ENCODE measurements around the gene GRP.

Gene GRP

DNA sequence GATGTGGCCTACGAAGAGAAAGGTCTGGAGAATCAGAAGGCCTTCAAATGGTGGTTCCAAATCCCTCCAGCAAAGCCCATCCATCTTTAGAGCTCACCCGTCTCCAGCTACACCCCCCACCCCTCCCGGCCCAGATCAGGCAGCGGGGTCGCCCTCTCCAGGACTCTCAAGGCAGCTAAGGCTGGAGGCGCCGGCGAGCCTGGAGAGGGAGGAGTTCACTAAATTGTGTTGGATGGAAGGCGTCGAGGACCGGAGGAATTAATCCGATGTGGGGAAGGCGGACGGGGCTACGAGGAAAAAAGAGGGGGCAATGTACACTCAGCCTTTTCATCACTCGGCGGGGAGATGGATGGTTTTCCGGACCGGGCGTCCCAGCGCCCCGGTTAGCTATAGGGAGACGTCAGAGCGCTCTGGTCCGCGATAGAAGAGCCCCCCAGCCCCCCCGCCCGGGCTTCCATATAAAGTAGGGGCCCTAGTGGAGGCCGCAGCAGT lies at the start of gene GRP:
GRP (plus strand) TSS at position 487 of the 492 bp plus-strand sequence. CDS start 108 bp downstream, outside the sequence.
- Histone ChIP-seq H3K9me3 (ENCODE audit: control insufficient read depth, insufficient read depth, low read length) (no peaks in the 10 kb centered on the region), H3K27me3 (ENCODE audit: control insufficient read depth, insufficient read depth, low read length) (peaks cover 93% of the 10 kb centered on the region), H3K4me1 (ENCODE audit: control insufficient read depth, insufficient read depth, low read length) (peaks cover 10% of the 10 kb centered on the region; the same call in 1 of the 2 replicates), H3K27ac (ENCODE audit: low read depth, low read length) (no peak within 1 kb of the TSS), H3K9ac (ENCODE audit: low read depth, low read length) (no peak within 1 kb of the TSS), H3K4me3 (ENCODE audit: low read depth, low read length) (peak within 1 kb of the TSS; percentile 67), H3K36me3 (ENCODE audit: control insufficient read depth, insufficient read depth, low read length) (no peaks in the 10 kb centered on the region)

DNA sequence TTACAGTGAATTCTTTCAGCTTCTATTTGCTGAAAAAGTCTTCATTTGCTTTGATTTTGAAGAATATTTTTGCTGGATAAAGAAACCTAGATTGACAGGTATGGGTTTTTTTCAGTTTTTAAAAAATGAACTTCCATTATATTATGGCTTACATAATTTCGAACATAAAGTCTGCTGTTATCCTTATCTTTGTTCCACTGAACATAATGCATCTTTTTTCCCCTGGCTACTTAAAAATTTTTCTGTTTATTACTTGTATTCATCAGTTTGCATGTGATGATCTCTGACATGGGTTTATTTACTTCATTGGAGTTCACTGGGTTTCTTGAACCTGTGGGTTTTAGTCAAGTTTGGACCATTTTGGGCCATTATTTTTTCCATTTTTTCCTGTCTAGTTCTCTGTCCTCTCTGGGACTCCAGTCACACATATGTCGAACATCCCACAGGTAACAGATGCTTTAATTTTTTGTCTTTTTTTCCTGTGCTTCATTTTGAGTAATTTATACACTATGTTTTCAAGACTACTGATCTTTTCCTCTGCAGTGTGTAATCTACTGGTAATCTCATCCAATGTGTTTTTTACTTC lies 47.2 kb upstream of the GRP start:
- Histone ChIP-seq H3K4me1 (ENCODE audit: control insufficient read depth, insufficient read depth, low read length) (no peaks in the 10 kb centered on the region), H3K4me3 (ENCODE audit: low read depth, low read length) (no peak overlapping the region), H3K9ac (ENCODE audit: low read depth, low read length) (no peak overlapping the region), H3K27ac (ENCODE audit: low read depth, low read length) (no peak overlapping the region), H3K27me3 (ENCODE audit: control insufficient read depth, insufficient read depth, low read length) (no peaks in the 10 kb centered on the region), H3K36me3 (ENCODE audit: control insufficient read depth, insufficient read depth, low read length) (no peaks in the 10 kb centered on the region), H3K9me3 (ENCODE audit: control insufficient read depth, insufficient read depth, low read length) (peaks cover 12% of the 10 kb centered on the region)

- H3K9ac ChIP-seq (ENCODE audit: low read depth, low read length): no peak overlapping the region
- H3K9me3 ChIP-seq (ENCODE audit: control insufficient read depth, insufficient read depth, low read length): peaks cover 5% of the 10 kb centered on the region
- H3K36me3 ChIP-seq (ENCODE audit: control insufficient read depth, insufficient read depth, low read length): no peaks in the 10 kb centered on the region
- no peaks in the 10 kb centered on the region for H3K27me3 ChIP-seq (ENCODE audit: control insufficient read depth, insufficient read depth, low read length)
- no peak overlapping the region for H3K4me3 ChIP-seq (ENCODE audit: low read depth, low read length)
- no peak overlapping the region for H3K27ac ChIP-seq (ENCODE audit: low read depth, low read length)
- no peaks in the 10 kb centered on the region for H3K4me1 ChIP-seq (ENCODE audit: control insufficient read depth, insufficient read depth, low read length)
Observed at GRCh38 chr18:59177485-59177884, 42.5 kb upstream of the GRP start.

- Histone ChIP-seq H3K9ac (ENCODE audit: low read depth, low read length) (no peak overlapping the region), H3K27me3 (ENCODE audit: control insufficient read depth, insufficient read depth, low read length) (no peaks in the 10 kb centered on the region), H3K36me3 (ENCODE audit: control insufficient read depth, insufficient read depth, low read length) (no peaks in the 10 kb centered on the region), H3K9me3 (ENCODE audit: control insufficient read depth, insufficient read depth, low read length) (no peaks in the 10 kb centered on the region), H3K27ac (ENCODE audit: low read depth, low read length) (no peak overlapping the region), H3K4me1 (ENCODE audit: control insufficient read depth, insufficient read depth, low read length) (no peaks in the 10 kb centered on the region), H3K4me3 (ENCODE audit: low read depth, low read length) (no peak overlapping the region)
Observed at GRCh38 chr18:59180150-59180845, 39.7 kb upstream of the GRP start.

DNA sequence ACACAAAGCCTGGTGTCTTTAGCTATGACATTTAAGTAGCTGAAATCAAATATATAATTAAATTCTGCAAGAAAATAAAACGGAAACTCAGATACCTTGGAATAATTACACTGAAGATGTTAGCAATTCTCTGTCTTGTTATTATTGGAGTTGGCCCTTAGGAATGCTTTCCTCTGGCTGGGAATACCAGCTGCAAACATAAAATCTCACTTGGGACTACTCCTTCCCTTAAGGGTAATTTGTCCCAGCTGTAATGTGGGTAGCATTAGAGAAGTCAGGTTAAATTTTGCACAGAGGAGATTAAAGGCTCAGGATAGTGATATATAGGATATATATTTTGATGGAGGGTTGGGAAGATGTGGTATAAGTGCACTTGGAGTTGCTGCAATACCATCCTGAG lies 37.3 kb upstream of the GRP start:
- Histone ChIP-seq H3K4me3 (ENCODE audit: low read depth, low read length) (no peak overlapping the region), H3K27me3 (ENCODE audit: control insufficient read depth, insufficient read depth, low read length) (no peaks in the 10 kb centered on the region), H3K4me1 (ENCODE audit: control insufficient read depth, insufficient read depth, low read length) (no peaks in the 10 kb centered on the region), H3K27ac (ENCODE audit: low read depth, low read length) (no peak overlapping the region), H3K9ac (ENCODE audit: low read depth, low read length) (no peak overlapping the region), H3K9me3 (ENCODE audit: control insufficient read depth, insufficient read depth, low read length) (no peaks in the 10 kb centered on the region), H3K36me3 (ENCODE audit: control insufficient read depth, insufficient read depth, low read length) (no peaks in the 10 kb centered on the region)

GRCh38 chr18:59189008-59189407 lies 30.9 kb upstream of the GRP start:
- no peak overlapping the region for H3K27ac ChIP-seq (ENCODE audit: low read depth, low read length)
- H3K27me3 ChIP-seq (ENCODE audit: control insufficient read depth, insufficient read depth, low read length): no peaks in the 10 kb centered on the region
- H3K36me3 ChIP-seq (ENCODE audit: control insufficient read depth, insufficient read depth, low read length): no peaks in the 10 kb centered on the region
- H3K4me1 ChIP-seq (ENCODE audit: control insufficient read depth, insufficient read depth, low read length): no peaks in the 10 kb centered on the region
- H3K9ac ChIP-seq (ENCODE audit: low read depth, low read length): no peak overlapping the region
- H3K9me3 ChIP-seq (ENCODE audit: control insufficient read depth, insufficient read depth, low read length): no peaks in the 10 kb centered on the region
- no peak overlapping the region for H3K4me3 ChIP-seq (ENCODE audit: low read depth, low read length)

DNA sequence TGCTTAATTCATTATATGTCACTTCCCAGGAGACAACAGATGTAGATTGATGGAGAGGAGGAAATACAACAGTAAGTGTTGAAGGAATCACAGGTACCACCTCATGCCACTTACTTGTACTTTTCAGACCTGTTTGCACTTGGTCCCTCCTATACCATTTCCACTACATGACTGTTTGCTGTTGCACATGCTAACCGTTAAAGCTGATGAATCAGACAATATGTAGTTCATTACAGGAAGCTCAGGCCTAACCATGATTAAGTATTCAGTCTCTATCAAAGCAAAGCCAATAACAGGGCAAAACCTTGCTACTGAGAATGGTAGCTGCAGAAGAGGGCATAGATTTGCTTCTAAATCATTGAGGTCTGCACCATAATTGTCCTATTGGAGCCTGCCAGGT lies 30.2 kb upstream of the GRP start:
- H3K36me3 ChIP-seq (ENCODE audit: control insufficient read depth, insufficient read depth, low read length): no peaks in the 10 kb centered on the region
- H3K9me3 ChIP-seq (ENCODE audit: control insufficient read depth, insufficient read depth, low read length): no peaks in the 10 kb centered on the region
- no peak overlapping the region for H3K4me3 ChIP-seq (ENCODE audit: low read depth, low read length)
- H3K9ac ChIP-seq (ENCODE audit: low read depth, low read length): no peak overlapping the region
- no peaks in the 10 kb centered on the region for H3K27me3 ChIP-seq (ENCODE audit: control insufficient read depth, insufficient read depth, low read length)
- no peak overlapping the region for H3K27ac ChIP-seq (ENCODE audit: low read depth, low read length)
- H3K4me1 ChIP-seq (ENCODE audit: control insufficient read depth, insufficient read depth, low read length): no peaks in the 10 kb centered on the region

GRCh38 chr18:59196161-59196725 lies 23.7 kb upstream of the GRP start:
- H3K36me3 ChIP-seq (ENCODE audit: control insufficient read depth, insufficient read depth, low read length): no peaks in the 10 kb centered on the region

GRCh38 chr18:59197636-59198035 lies 22.3 kb upstream of the GRP start:
- H3K36me3 ChIP-seq (ENCODE audit: control insufficient read depth, insufficient read depth, low read length): no peaks in the 10 kb centered on the region
- no peak overlapping the region for H3K27ac ChIP-seq (ENCODE audit: low read depth, low read length)
- 0 out of 2 replicates have a peak, but pooled peaks cover 4% of the 10 kb centered on the region for H3K4me1 ChIP-seq (ENCODE audit: control insufficient read depth, insufficient read depth, low read length)
- no peak overlapping the region for H3K9ac ChIP-seq (ENCODE audit: low read depth, low read length)
- no peak overlapping the region for H3K4me3 ChIP-seq (ENCODE audit: low read depth, low read length)
- H3K9me3 ChIP-seq (ENCODE audit: control insufficient read depth, insufficient read depth, low read length): no peaks in the 10 kb centered on the region
- H3K27me3 ChIP-seq (ENCODE audit: control insufficient read depth, insufficient read depth, low read length): no peaks in the 10 kb centered on the region

More at GRCh38 chr18:59196161-59196725, 23.7 kb upstream of the GRP start:
- Histone ChIP-seq H3K9ac (ENCODE audit: low read depth, low read length) (no peak overlapping the region), H3K4me3 (ENCODE audit: low read depth, low read length) (no peak overlapping the region), H3K9me3 (ENCODE audit: control insufficient read depth, insufficient read depth, low read length) (no peaks in the 10 kb centered on the region), H3K27ac (ENCODE audit: low read depth, low read length) (no peak overlapping the region), H3K27me3 (ENCODE audit: control insufficient read depth, insufficient read depth, low read length) (no peaks in the 10 kb centered on the region), H3K4me1 (ENCODE audit: control insufficient read depth, insufficient read depth, low read length) (0 out of 2 replicates have a peak, but pooled peaks cover 4% of the 10 kb centered on the region)

DNA sequence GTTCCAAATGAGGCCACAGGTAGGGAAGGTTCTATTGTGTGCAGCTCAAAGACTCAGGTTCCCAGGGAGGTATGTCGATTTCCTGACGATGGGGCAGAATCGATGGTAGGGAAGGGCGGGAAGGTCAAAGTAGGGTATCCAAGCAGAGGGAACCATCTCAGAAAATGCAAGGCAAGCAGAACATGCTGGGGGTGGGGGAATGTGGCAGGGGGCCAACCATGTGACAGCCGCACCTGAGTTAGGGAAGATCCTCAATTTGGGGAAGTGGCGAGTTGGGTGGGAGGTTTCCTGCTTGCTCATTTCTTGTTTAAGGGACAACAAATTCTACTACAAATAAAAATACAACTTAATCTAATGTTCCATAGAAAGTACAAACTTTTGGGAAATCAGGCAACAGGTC lies 21.7 kb upstream of the GRP start:
- H3K27ac ChIP-seq (ENCODE audit: low read depth, low read length): no peak overlapping the region
- no peaks in the 10 kb centered on the region for H3K27me3 ChIP-seq (ENCODE audit: control insufficient read depth, insufficient read depth, low read length)
- H3K4me1 ChIP-seq (ENCODE audit: control insufficient read depth, insufficient read depth, low read length): 0 out of 2 replicates have a peak, but pooled peaks cover 4% of the 10 kb centered on the region
- H3K36me3 ChIP-seq (ENCODE audit: control insufficient read depth, insufficient read depth, low read length): no peaks in the 10 kb centered on the region
- H3K4me3 ChIP-seq (ENCODE audit: low read depth, low read length): no peak overlapping the region
- H3K9ac ChIP-seq (ENCODE audit: low read depth, low read length): no peak overlapping the region
- no peaks in the 10 kb centered on the region for H3K9me3 ChIP-seq (ENCODE audit: control insufficient read depth, insufficient read depth, low read length)

DNA sequence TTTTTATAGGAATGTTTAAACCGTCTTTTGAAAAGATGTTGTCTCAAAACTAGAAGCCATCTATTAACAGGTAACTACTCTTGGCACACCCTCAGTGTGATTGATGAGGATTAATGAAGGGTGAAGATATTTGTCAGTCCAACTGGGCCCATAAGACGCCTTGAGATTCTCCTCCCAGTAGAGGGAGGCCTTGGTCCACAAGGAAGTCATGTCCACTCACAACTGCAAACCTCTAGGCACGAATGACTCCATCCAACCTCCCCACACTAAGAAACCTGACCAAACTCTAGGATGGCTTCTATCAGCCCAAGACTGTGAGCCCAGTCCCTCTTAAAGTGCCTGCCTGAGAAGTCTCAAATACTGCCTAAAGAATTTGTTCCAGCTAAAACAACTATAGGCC lies 19.2 kb upstream of the GRP start:
- no peak overlapping the region for H3K27ac ChIP-seq (ENCODE audit: low read depth, low read length)
- no peaks in the 10 kb centered on the region for H3K36me3 ChIP-seq (ENCODE audit: control insufficient read depth, insufficient read depth, low read length)
- H3K4me1 ChIP-seq (ENCODE audit: control insufficient read depth, insufficient read depth, low read length): 0 out of 2 replicates have a peak, but pooled peaks cover 4% of the 10 kb centered on the region
- H3K27me3 ChIP-seq (ENCODE audit: control insufficient read depth, insufficient read depth, low read length): no peaks in the 10 kb centered on the region
- no peak overlapping the region for H3K4me3 ChIP-seq (ENCODE audit: low read depth, low read length)
- H3K9me3 ChIP-seq (ENCODE audit: control insufficient read depth, insufficient read depth, low read length): no peaks in the 10 kb centered on the region
- H3K9ac ChIP-seq (ENCODE audit: low read depth, low read length): no peak overlapping the region

Measured in HUES48 (cell line).